ENCODE data around the gene FAM174B. TPM values are rescaled to one million over a fixed set of nuclear protein-coding genes. Genes with fewer than 3 reads are reported as not detected.

Gene FAM174B
- total and polyA plus RNA-seq, 2 experiments from 2014 or later, result 15.0 to 21.8 TPM

DNA sequence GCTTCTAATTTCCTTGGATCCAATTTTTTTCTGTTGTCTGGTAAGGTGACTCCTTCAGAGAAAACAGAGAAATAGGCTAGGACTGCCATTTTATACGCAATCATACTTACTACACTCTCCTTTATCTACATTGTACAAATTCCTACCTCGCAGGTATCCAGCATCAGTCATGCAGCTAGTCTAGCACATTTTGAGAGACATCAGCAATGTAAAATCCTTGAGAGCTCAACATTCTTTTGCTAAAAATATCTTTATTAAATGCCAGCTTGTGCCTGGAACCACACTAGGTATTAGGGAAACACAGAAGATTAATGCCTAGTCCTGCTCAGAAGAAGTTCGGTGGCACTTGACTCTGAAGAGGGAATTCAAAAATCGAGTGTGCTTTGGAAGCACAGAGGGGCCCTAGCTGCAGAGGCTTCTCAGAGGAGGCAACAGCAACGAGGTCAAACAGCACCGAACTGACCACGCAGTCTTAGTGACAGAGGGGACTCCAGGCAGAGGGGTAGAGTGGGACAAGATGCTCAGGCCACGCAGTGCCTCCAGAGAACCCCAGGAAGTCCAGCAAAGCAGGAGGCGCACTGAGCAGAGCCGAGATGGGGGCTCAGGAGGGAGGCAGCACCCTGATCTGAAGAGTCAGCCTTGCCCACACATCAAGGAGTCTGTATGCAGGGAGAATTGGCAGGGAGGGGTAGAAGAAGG lies 3.5 kb downstream of the FAM174B start:
- Mint-ChIP-seq H3K36me3 (ENCODE audit: low read depth) (peaks cover 36% of the 10 kb centered on the region), H3K27ac (no peak overlapping the region; the same call in 1 of the 2 replicates), H3K4me1 (peaks cover 54% of the 10 kb centered on the region), H3K9me3 (peaks cover 20% of the 10 kb centered on the region), H3K27me3 (ENCODE audit: insufficient read depth, low read depth, poor library complexity) (peaks cover 26% of the 10 kb centered on the region), H3K4me3 (no peak overlapping the region)
- Histone ChIP-seq H3K4me1 (ENCODE audit: insufficient read depth) (peaks cover 48% of the 10 kb centered on the region), H3K4me2 (no peak overlapping the region), H3K9me2 (ENCODE audit: insufficient read depth) (no peaks in the 10 kb centered on the region), H3K79me2 (replicated peaks; ENCODE audit: insufficient read depth) (peaks cover 56% of the 10 kb centered on the region), H3K36me3 (ENCODE audit: insufficient read depth) (no peaks in the 10 kb centered on the region), H2AFZ (no peak overlapping the region), H3F3A (replicated peaks; ENCODE audit: low read depth) (0 out of 2 replicates have a peak, but pooled peaks cover 6% of the 10 kb centered on the region), H3K27ac (ENCODE audit: low read depth) (no peak overlapping the region), H3K27me3 (ENCODE audit: insufficient read depth) (peaks cover 19% of the 10 kb centered on the region), H3K4me3 (no peak overlapping the region), H4K20me1 (replicated peaks; ENCODE audit: insufficient read depth) (no peaks in the 10 kb centered on the region)
- ATAC-seq, result no peak
- TF ChIP-seq NANOG (IDR thresholded peaks at IDR 0.05; ENCODE audit: borderline replicate concordance), result no peak
- TF ChIP-seq CREB1 (CRISPR knock-in tag; IDR thresholded peaks at IDR 0.05; ENCODE audit: low read depth), result no peak
- TF ChIP-seq ZNF331 (CRISPR knock-in tag; IDR thresholded peaks at IDR 0.05; ENCODE audit: low read depth), result no peak
- TF ChIP-seq EZH2phosphoT487 (IDR thresholded peaks at IDR 0.05; ENCODE audit: unreplicated experiment), result no peak
- TF ChIP-seq ZNF114 (CRISPR knock-in tag; IDR thresholded peaks at IDR 0.05), result no peak
- TF ChIP-seq EZH2 (IDR thresholded peaks at IDR 0.05; ENCODE audit: low read depth, unreplicated experiment), result no peak
- TF ChIP-seq, protein P1, sequence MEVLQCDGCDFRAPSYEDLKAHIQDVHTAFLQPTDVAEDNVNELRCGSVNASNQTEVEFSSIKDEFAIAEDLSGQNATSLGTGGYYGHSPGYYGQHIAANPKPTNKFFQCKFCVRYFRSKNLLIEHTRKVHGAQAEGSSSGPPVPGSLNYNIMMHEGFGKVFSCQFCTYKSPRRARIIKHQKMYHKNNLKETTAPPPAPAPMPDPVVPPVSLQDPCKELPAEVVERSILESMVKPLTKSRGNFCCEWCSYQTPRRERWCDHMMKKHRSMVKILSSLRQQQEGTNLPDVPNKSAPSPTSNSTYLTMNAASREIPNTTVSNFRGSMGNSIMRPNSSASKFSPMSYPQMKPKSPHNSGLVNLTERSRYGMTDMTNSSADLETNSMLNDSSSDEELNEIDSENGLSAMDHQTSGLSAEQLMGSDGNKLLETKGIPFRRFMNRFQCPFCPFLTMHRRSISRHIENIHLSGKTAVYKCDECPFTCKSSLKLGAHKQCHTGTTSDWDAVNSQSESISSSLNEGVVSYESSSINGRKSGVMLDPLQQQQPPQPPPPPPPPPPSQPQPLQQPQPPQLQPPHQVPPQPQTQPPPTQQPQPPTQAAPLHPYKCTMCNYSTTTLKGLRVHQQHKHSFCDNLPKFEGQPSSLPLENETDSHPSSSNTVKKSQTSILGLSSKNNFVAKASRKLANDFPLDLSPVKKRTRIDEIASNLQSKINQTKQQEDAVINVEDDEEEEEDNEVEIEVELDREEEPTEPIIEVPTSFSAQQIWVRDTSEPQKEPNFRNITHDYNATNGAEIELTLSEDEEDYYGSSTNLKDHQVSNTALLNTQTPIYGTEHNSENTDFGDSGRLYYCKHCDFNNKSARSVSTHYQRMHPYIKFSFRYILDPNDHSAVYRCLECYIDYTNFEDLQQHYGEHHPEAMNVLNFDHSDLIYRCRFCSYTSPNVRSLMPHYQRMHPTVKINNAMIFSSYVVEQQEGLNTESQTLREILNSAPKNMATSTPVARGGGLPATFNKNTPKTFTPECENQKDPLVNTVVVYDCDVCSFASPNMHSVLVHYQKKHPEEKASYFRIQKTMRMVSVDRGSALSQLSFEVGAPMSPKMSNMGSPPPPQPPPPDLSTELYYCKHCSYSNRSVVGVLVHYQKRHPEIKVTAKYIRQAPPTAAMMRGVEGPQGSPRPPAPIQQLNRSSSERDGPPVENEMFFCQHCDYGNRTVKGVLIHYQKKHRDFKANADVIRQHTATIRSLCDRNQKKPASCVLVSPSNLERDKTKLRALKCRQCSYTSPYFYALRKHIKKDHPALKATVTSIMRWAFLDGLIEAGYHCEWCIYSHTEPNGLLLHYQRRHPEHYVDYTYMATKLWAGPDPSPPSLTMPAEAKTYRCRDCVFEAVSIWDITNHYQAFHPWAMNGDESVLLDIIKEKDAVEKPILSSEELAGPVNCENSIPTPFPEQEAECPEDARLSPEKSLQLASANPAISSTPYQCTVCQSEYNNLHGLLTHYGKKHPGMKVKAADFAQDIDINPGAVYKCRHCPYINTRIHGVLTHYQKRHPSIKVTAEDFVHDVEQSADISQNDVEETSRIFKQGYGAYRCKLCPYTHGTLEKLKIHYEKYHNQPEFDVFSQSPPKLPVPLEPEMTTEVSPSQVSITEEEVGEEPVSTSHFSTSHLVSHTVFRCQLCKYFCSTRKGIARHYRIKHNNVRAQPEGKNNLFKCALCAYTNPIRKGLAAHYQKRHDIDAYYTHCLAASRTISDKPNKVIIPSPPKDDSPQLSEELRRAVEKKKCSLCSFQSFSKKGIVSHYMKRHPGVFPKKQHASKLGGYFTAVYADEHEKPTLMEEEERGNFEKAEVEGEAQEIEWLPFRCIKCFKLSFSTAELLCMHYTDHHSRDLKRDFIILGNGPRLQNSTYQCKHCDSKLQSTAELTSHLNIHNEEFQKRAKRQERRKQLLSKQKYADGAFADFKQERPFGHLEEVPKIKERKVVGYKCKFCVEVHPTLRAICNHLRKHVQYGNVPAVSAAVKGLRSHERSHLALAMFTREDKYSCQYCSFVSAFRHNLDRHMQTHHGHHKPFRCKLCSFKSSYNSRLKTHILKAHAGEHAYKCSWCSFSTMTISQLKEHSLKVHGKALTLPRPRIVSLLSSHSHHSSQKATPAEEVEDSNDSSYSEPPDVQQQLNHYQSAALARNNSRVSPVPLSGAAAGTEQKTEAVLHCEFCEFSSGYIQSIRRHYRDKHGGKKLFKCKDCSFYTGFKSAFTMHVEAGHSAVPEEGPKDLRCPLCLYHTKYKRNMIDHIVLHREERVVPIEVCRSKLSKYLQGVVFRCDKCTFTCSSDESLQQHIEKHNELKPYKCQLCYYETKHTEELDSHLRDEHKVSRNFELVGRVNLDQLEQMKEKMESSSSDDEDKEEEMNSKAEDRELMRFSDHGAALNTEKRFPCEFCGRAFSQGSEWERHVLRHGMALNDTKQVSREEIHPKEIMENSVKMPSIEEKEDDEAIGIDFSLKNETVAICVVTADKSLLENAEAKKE (CRISPR knock-in tag; IDR thresholded peaks at IDR 0.05), result no peak
- no peak for TF ChIP-seq JUNB (IDR thresholded peaks at IDR 0.05; ENCODE audit: unreplicated experiment)
- TF ChIP-seq, protein P2, sequence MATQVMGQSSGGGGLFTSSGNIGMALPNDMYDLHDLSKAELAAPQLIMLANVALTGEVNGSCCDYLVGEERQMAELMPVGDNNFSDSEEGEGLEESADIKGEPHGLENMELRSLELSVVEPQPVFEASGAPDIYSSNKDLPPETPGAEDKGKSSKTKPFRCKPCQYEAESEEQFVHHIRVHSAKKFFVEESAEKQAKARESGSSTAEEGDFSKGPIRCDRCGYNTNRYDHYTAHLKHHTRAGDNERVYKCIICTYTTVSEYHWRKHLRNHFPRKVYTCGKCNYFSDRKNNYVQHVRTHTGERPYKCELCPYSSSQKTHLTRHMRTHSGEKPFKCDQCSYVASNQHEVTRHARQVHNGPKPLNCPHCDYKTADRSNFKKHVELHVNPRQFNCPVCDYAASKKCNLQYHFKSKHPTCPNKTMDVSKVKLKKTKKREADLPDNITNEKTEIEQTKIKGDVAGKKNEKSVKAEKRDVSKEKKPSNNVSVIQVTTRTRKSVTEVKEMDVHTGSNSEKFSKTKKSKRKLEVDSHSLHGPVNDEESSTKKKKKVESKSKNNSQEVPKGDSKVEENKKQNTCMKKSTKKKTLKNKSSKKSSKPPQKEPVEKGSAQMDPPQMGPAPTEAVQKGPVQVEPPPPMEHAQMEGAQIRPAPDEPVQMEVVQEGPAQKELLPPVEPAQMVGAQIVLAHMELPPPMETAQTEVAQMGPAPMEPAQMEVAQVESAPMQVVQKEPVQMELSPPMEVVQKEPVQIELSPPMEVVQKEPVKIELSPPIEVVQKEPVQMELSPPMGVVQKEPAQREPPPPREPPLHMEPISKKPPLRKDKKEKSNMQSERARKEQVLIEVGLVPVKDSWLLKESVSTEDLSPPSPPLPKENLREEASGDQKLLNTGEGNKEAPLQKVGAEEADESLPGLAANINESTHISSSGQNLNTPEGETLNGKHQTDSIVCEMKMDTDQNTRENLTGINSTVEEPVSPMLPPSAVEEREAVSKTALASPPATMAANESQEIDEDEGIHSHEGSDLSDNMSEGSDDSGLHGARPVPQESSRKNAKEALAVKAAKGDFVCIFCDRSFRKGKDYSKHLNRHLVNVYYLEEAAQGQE (IDR thresholded peaks at IDR 0.05; ENCODE audit: unreplicated experiment), result no peak
- DNase-seq (ENCODE audit: low spot score), result no peak

Measured in GM23338 (cell line).